ENCODE data around the gene PLTP.

- TF ChIP-seq CTCF (IDR thresholded peaks at IDR 0.05) (no peak), POLR2A (IDR thresholded peaks at IDR 0.05) (no peak)
These were observed 26.9 kb upstream of the PLTP start for GRCh38 chr20:45938727-45939438.
